HepG2 (cell line): Measurements from ENCODE around the gene IFT22. TPM values are rescaled to one million over a fixed set of nuclear protein-coding genes. Genes with fewer than 3 reads are reported as not detected.

Source experiments
- ATAC-seq: fragments of 200-7000 bp; cut with Tn5 transposase; 3 replicates; pipeline ENCODE4 v1.9.1; 2020; ENCODE audit warnings: mild to moderate bottlenecking, moderate library complexity
- BruUV-seq: library from RNA; stranded (reverse); fragments of 400-500 nt; replicated peaks from 2 replicates; lab custom pipeline; 2021; lab: Mats Ljungman, UMichigan
- CTCF ChIA-PET: fragments of 300-600 bp; formaldehyde crosslinking; extraction: SDS; loops from one replicate; lab custom pipeline; 2021; ENCODE audit warnings: low total read pairs, inconsistent platforms, low intra/inter-chr PET ratio; lab: Yijun Ruan, JAX
- POLR2A ChIA-PET: fragments of 350-600 bp; sonication (Branson Sonifier 250); formaldehyde crosslinking; loops from one replicate; lab custom pipeline; 2020; ENCODE audit warnings: antibody characterized with exemption, inconsistent platforms; lab: Yijun Ruan, JAX
- DNase-seq: peaks from one replicate; pipeline ENCODE4 v3.0.0-alpha.2; 2015; ENCODE audit warnings: low spot score
- FAIRE-seq: peaks from 3 replicates; lab custom pipeline; 2011; peaks lifted over from hg19 to GRCh38; lab: Jason Lieb, UNC
- H2AFZ ChIP-seq: one replicate; pipeline ENCODE4 v1.6.1; 2011; ENCODE audit warnings: low read length, inconsistent platforms
- H3K27ac ChIP-seq: fragments of 300-600 bp; 3 replicates; pipeline ENCODE4 v1.8.0; 2011; ENCODE audit warnings: mixed run types, mild to moderate bottlenecking, mixed read lengths, low read length, inconsistent platforms; ENCODE audit not compliant: insufficient read depth; ENCODE audit errors: extremely low read length
- H3K27me3 ChIP-seq, 2 experiments: fragments of 200-600 bp in 1 of 2; 2 replicates in 1 of 2; 3 replicates in 1 of 2; pipeline versions ENCODE4 v1.6.0 to v1.8.0; 2011; ENCODE audit warnings: low read length in 2 of 2, mild to moderate bottlenecking in 2 of 2, moderate library complexity in 2 of 2, inconsistent platforms in 1 of 2; ENCODE audit not compliant: insufficient read depth in 2 of 2, control insufficient read depth in 1 of 2
- H3K36me3 ChIP-seq, 2 experiments: fragments of 200-600 bp in 1 of 2; replicated peaks in 1 of 2; 2 replicates in 1 of 2; 3 replicates in 1 of 2; pipeline versions ENCODE4 v1.5.1 to v1.8.0; 2011; ENCODE audit warnings: low read length in 2 of 2, inconsistent platforms in 1 of 2; ENCODE audit not compliant: insufficient read depth in 2 of 2, control insufficient read depth in 1 of 2
- H3K4me1 ChIP-seq: 2 replicates; pipeline ENCODE4 v1.5.1; 2012; ENCODE audit warnings: low read length, inconsistent platforms; ENCODE audit not compliant: insufficient read depth
- H3K4me2 ChIP-seq: 2 replicates; pipeline ENCODE4 v1.6.0; 2011; ENCODE audit warnings: low read depth, low read length, inconsistent platforms
- H3K4me3 ChIP-seq, 3 experiments: fragments of 200-600 bp in 1 of 3; sonication (generic), shearing (Covaris generic) in 1 of 3; replicated peaks in 1 of 3; 2 replicates each; pipeline ENCODE4 v1.5.1; 2011 to 2016; ENCODE audit warnings: low read length in 3 of 3, inconsistent platforms in 2 of 3, low read depth in 2 of 3, mild to moderate bottlenecking in 2 of 3, control low read depth in 1 of 3, mixed read lengths in 1 of 3; ENCODE audit not compliant: insufficient read depth in 1 of 3
- H3K79me2 ChIP-seq: one replicate; pipeline ENCODE4 v1.6.1; 2011; ENCODE audit warnings: low read length, inconsistent platforms; ENCODE audit not compliant: insufficient read depth
- H3K9ac ChIP-seq: 2 replicates; pipeline ENCODE4 v1.6.0; 2011; ENCODE audit warnings: mild to moderate bottlenecking, low read depth, low read length, inconsistent platforms; ENCODE audit not compliant: insufficient read depth
- H3K9me3 ChIP-seq: 2 replicates; pipeline ENCODE4 v1.5.1; 2012; ENCODE audit warnings: mild to moderate bottlenecking, low read length
- H4K20me1 ChIP-seq: 2 replicates; pipeline ENCODE4 v1.6.0; 2011; ENCODE audit warnings: inconsistent platforms, mild to moderate bottlenecking, low read length, moderate library complexity; ENCODE audit not compliant: insufficient read depth
- ATF7 ChIP-seq, 2 experiments: fragments of 450-650 bp in 1 of 2; sonication (generic) in 1 of 2; formaldehyde crosslinking in 1 of 2; IDR thresholded peaks; 2 replicates each; pipeline versions ENCODE4 v1.4.0 to v1.6.1; 2016 to 2020; ENCODE audit warnings: antibody characterized with exemption in 1 of 2, mild to moderate bottlenecking in 1 of 2, missing genetic modification reagents in 1 of 2
- CREB1 ChIP-seq, 2 experiments: fragments of 450-650 bp in 1 of 2; IDR thresholded peaks; 2 replicates each; pipeline ENCODE4 v1.6.1; 2016 to 2017; ENCODE audit warnings: control low read depth in 1 of 2, mild to moderate bottlenecking in 1 of 2, missing compliant biosample characterization in 1 of 2, missing genetic modification characterization in 1 of 2
- FLYWCH1 ChIP-seq: sonication (generic); formaldehyde crosslinking; IDR thresholded peaks from 2 replicates; pipeline ENCODE4 v1.8.1; 2023; ENCODE audit warnings: mild to moderate bottlenecking, missing genetic modification reagents
- GABPB1 ChIP-seq: IDR thresholded peaks from 2 replicates; pipeline ENCODE4 v1.6.1; 2016; ENCODE audit warnings: mild to moderate bottlenecking, missing genetic modification reagents, moderate library complexity, missing compliant biosample characterization
- IKZF4 ChIP-seq: sonication (generic); formaldehyde crosslinking; IDR thresholded peaks from 2 replicates; pipeline ENCODE4 v1.5.1; 2020; ENCODE audit warnings: borderline replicate concordance, mild to moderate bottlenecking, low read depth, missing genetic modification reagents; ENCODE audit errors: not compliant biosample characterization
- PCBP2 ChIP-seq: fragments of 200-400 bp; formaldehyde crosslinking; optimal IDR thresholded peaks from 2 replicates; pipeline ENCODE3; 2018; ENCODE audit warnings: low read length, low read depth; ENCODE audit not compliant: poor library complexity, severe bottlenecking
- PHF5A ChIP-seq: IDR thresholded peaks from one replicate; pipeline ENCODE4 v1.6.1; 2018; ENCODE audit warnings: low read depth, missing genetic modification reagents; ENCODE audit not compliant: unreplicated experiment
- SRF ChIP-seq: IDR thresholded peaks from 2 replicates; pipeline ENCODE4 v1.6.1; 2011; ENCODE audit warnings: mild to moderate bottlenecking, low read depth, low read length, moderate library complexity
- ZNF124 ChIP-seq: sonication (generic); formaldehyde crosslinking; IDR thresholded peaks from 2 replicates; pipeline ENCODE4 v1.4.0; 2020; ENCODE audit warnings: missing genetic modification reagents
- ZNF281 ChIP-seq: sonication (generic); formaldehyde crosslinking; IDR thresholded peaks from 2 replicates; pipeline ENCODE4 v1.4.0; 2020; ENCODE audit warnings: missing genetic modification reagents, borderline replicate concordance
- WGBS: methylation state at CpG from one replicate; pipeline ENCODE4 v1.1.6; 2017; ENCODE audit warnings: low lambda C conversion rate; 5-methylcytosine and 5-hydroxymethylcytosine counted together
- in situ Hi-C: cut with HindIII; loops from 2 replicates; pipeline ENCODE4 v1.10.0; 2017; ENCODE audit warnings: low pct_unique_long_range_greater_than_20kb; ENCODE audit not compliant: extremely low pct_ligation_motif_present
- intact Hi-C: fragments of 100-400 bp; cut with micrococcal nuclease; formaldehyde crosslinking; loops from one replicate; pipeline ENCODE4 v1.10.0; 2022; ENCODE audit not compliant: unreplicated experiment
- polyA plus RNA-seq, 8 experiments: library from polyadenylated mRNA; depleted of rRNA in 3 of 8; stranded (reverse) in 7 of 8; unstranded in 1 of 8; fragments of >200 nt; fragmentation: Illumina TruSeq in 4 of 8; extraction: Trizol in 4 of 8; gene quantifications; 2 replicates each; pipeline versions ENCODE4 v1.2.1 to v1.2.3, GENCODE V29; 2011 to 2016; ENCODE audit warnings: low read depth in 4 of 8, missing spikeins in 1 of 8, mixed read lengths in 1 of 8; ENCODE audit not compliant: insufficient read depth in 1 of 8
- total RNA-seq, 5 experiments: library from RNA; depleted of rRNA; stranded (reverse); fragments of >200 nt; fragmentation: Illumina TruSeq; extraction: Trizol; gene quantifications; 2 replicates each; pipeline ENCODE4 v1.2.3, GENCODE V29; 2016; ENCODE audit warnings: low read depth in 1 of 5

IFT22 gene
- total and polyA plus RNA-seq, 2 of the 13 experiments (the other 11 are each of a cell fraction or from before 2014, with no cell fraction given) = 8.9 to 14.5 TPM

GRCh38 chr7:101271021-101271420 is 50.6 kb downstream of the IFT22 start:
- BruUV-seq = no TSS peak
- ChIA-PET CTCF (no interaction called here), POLR2A (no interaction called here)
- TF ChIP-seq GABPB1 (no peak), PCBP2 (no peak)
- Histone ChIP-seq H4K20me1 (no peaks in the 10 kb centered on the region), H3K9me3 (no peaks in the 10 kb centered on the region), H3K27ac (no peak overlapping the region), H3K27me3 (no peaks in the 10 kb centered on the region), H3K79me2 (no peaks in the 10 kb centered on the region), H3K4me3 (no peak overlapping the region), H3K36me3 (no peaks in the 10 kb centered on the region), H3K4me2 (no peak overlapping the region), H2AFZ (no peak overlapping the region), H3K9ac (no peak overlapping the region), H3K4me1 (no peaks in the 10 kb centered on the region)
- FAIRE-seq (no peak), DNase-seq (no peak), ATAC-seq (no peak)
- in situ Hi-C loops = no loop called here
- intact Hi-C loops = no loop called here
- WGBS = 59% methylated on average over 5 of the region's 5 CpGs

GRCh38 chr7:101269664-101270063 is 51.9 kb downstream of the IFT22 start:
- in situ Hi-C loops = no loop called here
- WGBS = 78% methylated on average over 21 of the region's 21 CpGs
- CTCF ChIA-PET = no interaction called here

More at GRCh38 chr7:101269664-101270063, 51.9 kb downstream of the IFT22 start:
- no peaks in the 10 kb centered on the region for H4K20me1 ChIP-seq
- no peak for FAIRE-seq
- no peak overlapping the region for H3K9ac ChIP-seq
- no peak for TF ChIP-seq ZNF124 (CRISPR knock-in tag)
- no peak for TF ChIP-seq ZNF281 (CRISPR knock-in tag)
- no peak for TF ChIP-seq IKZF4 (CRISPR knock-in tag)
- TF ChIP-seq ATF7 (IDR thresholded peaks at IDR 0.05) = peak; percentile 85
- no peak for TF ChIP-seq ATF7 (CRISPR knock-in tag; IDR thresholded peaks at IDR 0.05)
- TF ChIP-seq SRF = no peak
- peak; percentile 97 for TF ChIP-seq CREB1 (IDR thresholded peaks at IDR 0.05)
- no peak for TF ChIP-seq CREB1 (CRISPR knock-in tag; IDR thresholded peaks at IDR 0.05)
- no peak for TF ChIP-seq PHF5A (CRISPR knock-in tag)
- TF ChIP-seq FLYWCH1 (CRISPR knock-in tag) = no peak
- no peak overlapping the region for H3K4me3 ChIP-seq
- H3K4me2 ChIP-seq = no peak overlapping the region
- intact Hi-C loops = no loop called here
- no peak overlapping the region for H2AFZ ChIP-seq
- no peaks in the 10 kb centered on the region for H3K36me3 ChIP-seq
- no peaks in the 10 kb centered on the region for H3K4me1 ChIP-seq
- ATAC-seq = no peak
- BruUV-seq = no TSS peak
- POLR2A ChIA-PET = no interaction called here
- no peak overlapping the region for H3K27ac ChIP-seq
- H3K27me3 ChIP-seq = no peaks in the 10 kb centered on the region
- H3K79me2 ChIP-seq = no peaks in the 10 kb centered on the region
- no peak for DNase-seq
- H3K9me3 ChIP-seq = no peaks in the 10 kb centered on the region
